Natural killer cell (primary cell): ENCODE results near the gene MS4A2. TPM values are rescaled to one million over a fixed set of nuclear protein-coding genes. Genes with fewer than 3 reads are reported as not detected.

ENCODE experiments used
- ATAC-seq, 3 donors: fragments of 150-1000 bp in 2 of 3; fragments of 200-7000 bp in 1 of 3; cut with Tn5 transposase; 1 replicate in 1 of 3; 2 replicates in 2 of 3; pipeline ENCODE4 v1.10.0; 2021; ENCODE audit warnings: mild to moderate bottlenecking in 2 of 3, moderate library complexity in 2 of 3
- DNase-seq, 2 donors: peaks; one replicate each; pipeline versions ENCODE4 v3.0.0 to v3.0.0-alpha.2; 2013 to 2021; ENCODE audit warnings: mixed read lengths in 1 of 2
- H3K27ac ChIP-seq: one replicate; pipeline ENCODE4 v1.5.1; 2013; ENCODE audit warnings: mild to moderate bottlenecking, low read length
- H3K27me3 ChIP-seq: one replicate; pipeline ENCODE4 v1.6.1; 2013; ENCODE audit warnings: low read length; ENCODE audit not compliant: control insufficient read depth, insufficient read depth
- H3K36me3 ChIP-seq: one replicate; pipeline ENCODE4 v1.6.1; 2013; ENCODE audit warnings: low read length; ENCODE audit not compliant: control insufficient read depth, insufficient read depth
- H3K4me1 ChIP-seq: one replicate; pipeline ENCODE4 v1.6.1; 2013; ENCODE audit warnings: low read length; ENCODE audit not compliant: control insufficient read depth, insufficient read depth
- H3K4me3 ChIP-seq: one replicate; pipeline ENCODE4 v1.5.1; 2013; ENCODE audit warnings: low read length
- H3K9me3 ChIP-seq: one replicate; pipeline ENCODE4 v1.6.1; 2013; ENCODE audit warnings: low read length; ENCODE audit not compliant: control insufficient read depth, insufficient read depth
- H3K27ac Mint-ChIP-seq, 2 donors: one replicate each; pipeline ENCODE4 v1.8.0; 2022; ENCODE audit warnings: mild to moderate bottlenecking in 2 of 2, mixed read lengths in 2 of 2, moderate library complexity in 1 of 2
- H3K27me3 Mint-ChIP-seq, 2 donors: one replicate each; pipeline ENCODE4 v1.8.0; 2022; ENCODE audit warnings: low read depth in 2 of 2, mixed read lengths in 2 of 2
- H3K36me3 Mint-ChIP-seq: one replicate; pipeline ENCODE4 v1.8.0; 2022; ENCODE audit warnings: mixed read lengths
- H3K4me1 Mint-ChIP-seq, 2 donors: one replicate each; pipeline ENCODE4 v1.8.0; 2022; ENCODE audit warnings: mixed read lengths in 2 of 2
- H3K4me3 Mint-ChIP-seq: one replicate; pipeline ENCODE4 v1.8.0; 2022; ENCODE audit warnings: mild to moderate bottlenecking, moderate library complexity, mixed read lengths
- H3K9me3 Mint-ChIP-seq, 2 donors: one replicate each; pipeline ENCODE4 v1.8.0; 2022; ENCODE audit warnings: mixed read lengths in 2 of 2
- CTCF ChIP-seq: fragments of 200-600 bp; IDR thresholded peaks from one replicate; pipeline ENCODE4 v1.8.0; 2022; ENCODE audit warnings: antibody characterized with exemption
- WGBS: methylation state at CpG from one replicate; pipeline ENCODE4 v1.1.7; 2013; ENCODE audit warnings: missing lambda C conversion rate; ENCODE audit not compliant: insufficient coverage; 5-methylcytosine and 5-hydroxymethylcytosine counted together
- intact Hi-C: fragments of 100-400 bp; cut with micrococcal nuclease; formaldehyde crosslinking; loops from one replicate; pipeline ENCODE4 v1.14.2; 2022
- total RNA-seq, 4 donors: library from RNA; stranded (reverse); fragments of 120-200 nt in 1 of 4; gene quantifications; one replicate each; pipeline versions ENCODE4 v1.2.3 to v1.2.4, GENCODE V29; 2013 to 2022

MS4A2 gene
- total RNA-seq, 3 donors from 2014 or later (not counting 1 experiment from before 2014, with no cell fraction given): 4.1 to 40.3 TPM; not detected in 1

GRCh38 chr11:60118338-60118737 lies 29.9 kb downstream of the MS4A2 start:
- DNase-seq (no peak), ATAC-seq (peak in 1 of 3 donors; percentile 46)
- H3K27me3 Mint-ChIP-seq: peaks cover 7 to 31% of the 10 kb centered on the region in 2 donors
- intact Hi-C loops: no loop called here
- H3K36me3 Mint-ChIP-seq: no peaks in the 10 kb centered on the region
- no peak overlapping the region for H3K4me3 Mint-ChIP-seq
- H3K27me3 ChIP-seq: no peaks in the 10 kb centered on the region
- H3K4me3 ChIP-seq: no peak overlapping the region
- TF ChIP-seq CTCF: no peak
- H3K27ac ChIP-seq: no peak overlapping the region
- no peak overlapping the region for H3K27ac Mint-ChIP-seq
- WGBS: 77% methylated on average over 1 of the region's 2 CpGs
- no peaks in the 10 kb centered on the region for H3K9me3 ChIP-seq
- H3K4me1 Mint-ChIP-seq: no peaks in the 10 kb centered on the region
- no peaks in the 10 kb centered on the region for H3K36me3 ChIP-seq
- no peaks in the 10 kb centered on the region for H3K9me3 Mint-ChIP-seq
- H3K4me1 ChIP-seq: no peaks in the 10 kb centered on the region

- H3K4me3 Mint-ChIP-seq: no peak overlapping the region
- Histone ChIP-seq H3K27me3 (no peaks in the 10 kb centered on the region), H3K4me1 (no peaks in the 10 kb centered on the region), H3K36me3 (no peaks in the 10 kb centered on the region), H3K9me3 (no peaks in the 10 kb centered on the region), H3K27ac (no peak overlapping the region), H3K4me3 (no peak overlapping the region)
- WGBS: no CpG with 5 or more reads among the region's 2 CpGs
- H3K27ac Mint-ChIP-seq: no peak overlapping the region
- intact Hi-C loops: no loop called here
- H3K9me3 Mint-ChIP-seq: no peaks in the 10 kb centered on the region
- DNase-seq (no peak), ATAC-seq (peak in 1 of 3 donors; percentile 37)
- no peaks in the 10 kb centered on the region for H3K36me3 Mint-ChIP-seq
- no peak for TF ChIP-seq CTCF
- H3K4me1 Mint-ChIP-seq: no peaks in the 10 kb centered on the region
- H3K27me3 Mint-ChIP-seq: peaks cover 7 to 31% of the 10 kb centered on the region in 2 donors
These were observed 31.2 kb downstream of the MS4A2 start for GRCh38 chr11:60119710-60120109.

GRCh38 chr11:60121264-60121663 lies 32.8 kb downstream of the MS4A2 start:
- H3K27ac Mint-ChIP-seq: no peak overlapping the region
- H3K27ac ChIP-seq: no peak overlapping the region
- no peak overlapping the region for H3K4me3 ChIP-seq
- H3K36me3 ChIP-seq: no peaks in the 10 kb centered on the region
- TF ChIP-seq CTCF: no peak
- H3K27me3 Mint-ChIP-seq: peaks cover 9 to 38% of the 10 kb centered on the region in 2 donors
- no peaks in the 10 kb centered on the region for H3K27me3 ChIP-seq
- ATAC-seq: no peak
- no peaks in the 10 kb centered on the region for H3K4me1 ChIP-seq
- no peaks in the 10 kb centered on the region for H3K4me1 Mint-ChIP-seq
- intact Hi-C loops: no loop called here
- no peak for DNase-seq
- no peaks in the 10 kb centered on the region for H3K9me3 ChIP-seq
- no peaks in the 10 kb centered on the region for H3K36me3 Mint-ChIP-seq
- WGBS: 95% methylated on average over 2 of the region's 2 CpGs
- no peaks in the 10 kb centered on the region for H3K9me3 Mint-ChIP-seq
- no peak overlapping the region for H3K4me3 Mint-ChIP-seq

- H3K9me3 Mint-ChIP-seq: no peaks in the 10 kb centered on the region
- H3K4me1 Mint-ChIP-seq: no peaks in the 10 kb centered on the region
- peaks cover 6 to 32% of the 10 kb centered on the region in 2 donors for H3K27me3 Mint-ChIP-seq
- ATAC-seq (no peak), DNase-seq (no peak)
- intact Hi-C loops: no loop called here
- no peak overlapping the region for H3K27ac ChIP-seq
- H3K27me3 ChIP-seq: no peaks in the 10 kb centered on the region
- no peak overlapping the region for H3K27ac Mint-ChIP-seq
- H3K9me3 ChIP-seq: no peaks in the 10 kb centered on the region
- H3K4me1 ChIP-seq: no peaks in the 10 kb centered on the region
- H3K36me3 ChIP-seq: no peaks in the 10 kb centered on the region
- no peak overlapping the region for H3K4me3 Mint-ChIP-seq
- H3K4me3 ChIP-seq: no peak overlapping the region
- no peaks in the 10 kb centered on the region for H3K36me3 Mint-ChIP-seq
- WGBS: 74% methylated on average over 2 of the region's 3 CpGs
- no peak for TF ChIP-seq CTCF
These were observed 34.1 kb downstream of the MS4A2 start for GRCh38 chr11:60122414-60123036.
